ENCODE measurements around the gene ASAP2.

GRCh38 chr2:9401646-9402371 lies 195.2 kb downstream of the ASAP2 start:
- TF ChIP-seq, protein P1, sequence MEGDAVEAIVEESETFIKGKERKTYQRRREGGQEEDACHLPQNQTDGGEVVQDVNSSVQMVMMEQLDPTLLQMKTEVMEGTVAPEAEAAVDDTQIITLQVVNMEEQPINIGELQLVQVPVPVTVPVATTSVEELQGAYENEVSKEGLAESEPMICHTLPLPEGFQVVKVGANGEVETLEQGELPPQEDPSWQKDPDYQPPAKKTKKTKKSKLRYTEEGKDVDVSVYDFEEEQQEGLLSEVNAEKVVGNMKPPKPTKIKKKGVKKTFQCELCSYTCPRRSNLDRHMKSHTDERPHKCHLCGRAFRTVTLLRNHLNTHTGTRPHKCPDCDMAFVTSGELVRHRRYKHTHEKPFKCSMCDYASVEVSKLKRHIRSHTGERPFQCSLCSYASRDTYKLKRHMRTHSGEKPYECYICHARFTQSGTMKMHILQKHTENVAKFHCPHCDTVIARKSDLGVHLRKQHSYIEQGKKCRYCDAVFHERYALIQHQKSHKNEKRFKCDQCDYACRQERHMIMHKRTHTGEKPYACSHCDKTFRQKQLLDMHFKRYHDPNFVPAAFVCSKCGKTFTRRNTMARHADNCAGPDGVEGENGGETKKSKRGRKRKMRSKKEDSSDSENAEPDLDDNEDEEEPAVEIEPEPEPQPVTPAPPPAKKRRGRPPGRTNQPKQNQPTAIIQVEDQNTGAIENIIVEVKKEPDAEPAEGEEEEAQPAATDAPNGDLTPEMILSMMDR (IDR thresholded peaks at IDR 0.05) = no peak
- no peak for TF ChIP-seq POLR2A (IDR thresholded peaks at IDR 0.05)

All from suprapubic skin (tissue), 3 donors.